Measurements from ENCODE around the gene FICD. TPM values are rescaled to one million over a fixed set of nuclear protein-coding genes. Genes with fewer than 3 reads are reported as not detected.

FICD gene
- total and polyA plus RNA-seq, 10 donors, result 1.1 to 12.7 (median 7.7) TPM

DNA sequence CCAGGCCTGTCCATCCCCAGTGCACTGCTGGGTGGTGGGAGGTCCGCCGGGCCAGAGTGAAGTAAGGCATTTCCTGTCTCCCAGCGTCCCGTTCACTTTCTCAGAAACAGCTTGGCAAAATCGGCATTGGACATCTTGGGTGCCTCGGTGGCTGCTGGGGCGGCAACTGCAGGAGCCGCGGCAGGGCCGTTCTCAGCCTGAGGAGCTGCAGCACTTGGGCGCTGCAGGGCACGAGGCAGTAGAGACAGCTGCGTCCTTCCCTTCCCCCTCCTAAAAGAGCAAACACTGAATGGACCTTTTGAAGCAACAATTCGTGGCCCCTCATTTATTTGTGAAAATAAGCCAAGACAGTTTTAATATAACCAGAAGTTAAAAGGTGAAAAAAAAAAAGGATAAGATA, 8.3 kb downstream of the FICD start:
- Histone ChIP-seq H3K4me1 (no peaks in the 10 kb centered on the region), H3K9me3 (no peaks in the 10 kb centered on the region), H3K4me3 (no peak overlapping the region), H3K27me3 (replicated peaks in 1 of 7) (no peaks in the 10 kb centered on the region), H3K27ac (no peak overlapping the region), H3K36me3 (peaks cover 6 to 100% (median 98%) of the 10 kb centered on the region in 6 donors)
- intact Hi-C loops (cut with DNase I; ENCODE audit: low total_unique reads), result no loop called here
- 88 to 93% (median 90%) methylated on average over 14 of the region's 14 CpGs for WGBS, 5 donors
- TF ChIP-seq, protein P1, sequence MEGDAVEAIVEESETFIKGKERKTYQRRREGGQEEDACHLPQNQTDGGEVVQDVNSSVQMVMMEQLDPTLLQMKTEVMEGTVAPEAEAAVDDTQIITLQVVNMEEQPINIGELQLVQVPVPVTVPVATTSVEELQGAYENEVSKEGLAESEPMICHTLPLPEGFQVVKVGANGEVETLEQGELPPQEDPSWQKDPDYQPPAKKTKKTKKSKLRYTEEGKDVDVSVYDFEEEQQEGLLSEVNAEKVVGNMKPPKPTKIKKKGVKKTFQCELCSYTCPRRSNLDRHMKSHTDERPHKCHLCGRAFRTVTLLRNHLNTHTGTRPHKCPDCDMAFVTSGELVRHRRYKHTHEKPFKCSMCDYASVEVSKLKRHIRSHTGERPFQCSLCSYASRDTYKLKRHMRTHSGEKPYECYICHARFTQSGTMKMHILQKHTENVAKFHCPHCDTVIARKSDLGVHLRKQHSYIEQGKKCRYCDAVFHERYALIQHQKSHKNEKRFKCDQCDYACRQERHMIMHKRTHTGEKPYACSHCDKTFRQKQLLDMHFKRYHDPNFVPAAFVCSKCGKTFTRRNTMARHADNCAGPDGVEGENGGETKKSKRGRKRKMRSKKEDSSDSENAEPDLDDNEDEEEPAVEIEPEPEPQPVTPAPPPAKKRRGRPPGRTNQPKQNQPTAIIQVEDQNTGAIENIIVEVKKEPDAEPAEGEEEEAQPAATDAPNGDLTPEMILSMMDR (IDR thresholded peaks at IDR 0.05 in 8 of 11, conservative IDR thresholded peaks at IDR 0.05 in 3 of 11), result no peak
- TF ChIP-seq POLR2A (IDR thresholded peaks at IDR 0.05), result no peak
- TF ChIP-seq POLR2AphosphoS5 (IDR thresholded peaks at IDR 0.05), result peak in 1 of 3 donors; percentile 43
- no peak for DNase-seq

DNA sequence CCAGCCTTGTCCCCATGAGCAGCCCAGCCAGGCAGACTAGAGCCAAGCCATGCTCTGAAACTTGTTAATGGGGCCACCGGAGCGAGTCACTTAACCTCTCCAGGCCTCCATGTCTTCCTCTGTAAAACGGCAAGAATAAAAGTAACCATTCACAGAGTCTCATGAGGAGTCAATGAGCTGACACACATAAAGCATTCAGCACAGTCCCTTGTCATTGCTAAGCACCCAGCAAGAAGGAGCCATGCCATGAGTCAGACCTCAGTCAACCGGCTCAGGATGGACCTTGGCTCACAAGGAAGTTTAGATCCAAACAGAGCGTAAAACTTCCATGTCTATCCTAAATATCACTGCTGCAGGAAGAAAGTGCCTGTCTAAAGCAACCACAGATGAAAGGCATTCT, 10.6 kb downstream of the FICD start:
- no peak for TF ChIP-seq POLR2AphosphoS5 (IDR thresholded peaks at IDR 0.05)
- no peak for TF ChIP-seq POLR2A (IDR thresholded peaks at IDR 0.05)
- TF ChIP-seq, protein P1 (IDR thresholded peaks at IDR 0.05 in 8 of 11, conservative IDR thresholded peaks at IDR 0.05 in 3 of 11), result no peak
- Histone ChIP-seq H3K27ac (no peak overlapping the region), H3K4me3 (no peak overlapping the region), H3K4me1 (no peaks in the 10 kb centered on the region), H3K36me3 (peaks cover 6 to 100% (median 98%) of the 10 kb centered on the region in 6 donors), H3K9me3 (no peaks in the 10 kb centered on the region), H3K27me3 (replicated peaks in 1 of 7) (no peaks in the 10 kb centered on the region)
- no peak for DNase-seq
- intact Hi-C loops (cut with DNase I; ENCODE audit: low total_unique reads), result no loop called here
- WGBS, 5 donors, result 92 to 97% (median 94%) methylated on average over 5 of the region's 5 CpGs

DNA sequence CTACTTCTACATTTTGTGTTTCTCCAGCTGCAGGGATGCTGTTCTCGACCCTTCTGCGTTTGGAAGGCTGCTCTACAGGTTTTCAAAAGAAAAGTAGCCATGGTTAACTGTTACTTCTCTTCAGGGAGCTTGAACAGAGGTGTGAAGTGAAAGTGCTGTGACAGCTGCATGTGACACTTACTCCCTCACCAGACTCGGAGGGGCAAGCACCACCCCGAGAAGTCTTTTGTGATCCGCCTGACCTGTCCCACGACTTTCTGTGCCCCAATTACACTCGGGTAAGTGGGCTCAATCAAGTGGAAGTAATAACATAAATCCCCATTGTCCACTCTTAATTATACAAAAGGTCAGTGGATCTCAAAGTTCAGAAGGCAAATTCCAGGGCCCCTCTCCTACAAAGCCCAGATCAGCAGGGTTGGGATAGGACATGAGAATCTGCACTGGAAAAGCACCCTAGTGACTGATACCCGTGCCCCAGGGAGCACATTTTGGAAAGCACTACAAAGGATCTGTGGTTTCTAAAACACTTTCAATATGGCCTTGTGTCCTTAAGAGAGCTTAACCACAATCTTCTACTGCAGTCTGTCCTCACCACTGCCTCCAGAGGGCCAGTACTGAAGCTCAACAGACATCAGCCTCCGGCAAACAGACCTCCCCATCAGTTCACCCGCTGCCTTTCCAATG, 11.5 kb downstream of the FICD start:
- Histone ChIP-seq H3K9me3 (no peaks in the 10 kb centered on the region), H3K4me1 (no peaks in the 10 kb centered on the region), H3K36me3 (peaks cover 6 to 100% (median 98%) of the 10 kb centered on the region in 6 donors), H3K27me3 (replicated peaks in 1 of 7) (no peaks in the 10 kb centered on the region), H3K27ac (no peak overlapping the region), H3K4me3 (no peak overlapping the region)
- no peak for DNase-seq
- TF ChIP-seq, protein P1 (IDR thresholded peaks at IDR 0.05 in 8 of 11, conservative IDR thresholded peaks at IDR 0.05 in 3 of 11), result no peak
- TF ChIP-seq POLR2AphosphoS5 (IDR thresholded peaks at IDR 0.05) (no peak), POLR2A (IDR thresholded peaks at IDR 0.05) (no peak)
- WGBS, 5 donors, result 78 to 86% (median 82%) methylated on average over 10 of the region's 10 CpGs
- intact Hi-C loops (cut with DNase I; ENCODE audit: low total_unique reads), result no loop called here

DNA sequence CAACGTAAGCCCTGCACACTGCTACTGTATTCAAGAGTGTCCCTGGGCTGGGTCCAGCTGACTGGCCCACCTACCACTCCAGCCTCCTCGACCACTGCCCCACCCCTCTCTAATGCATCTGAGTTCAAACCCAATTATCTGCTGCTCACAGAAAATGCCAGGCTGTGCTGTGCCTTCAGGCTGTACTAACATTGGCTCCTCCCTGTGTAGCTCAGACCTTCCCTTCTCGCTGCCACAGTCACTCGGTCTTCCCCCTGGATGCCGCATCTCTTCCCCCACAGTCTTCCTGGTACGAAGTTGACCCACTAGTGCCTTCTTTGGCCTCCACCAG, 12.1 kb downstream of the FICD start:
- intact Hi-C loops (cut with DNase I; ENCODE audit: low total_unique reads), result no loop called here
- no peak overlapping the region for H3K4me3 ChIP-seq
- peaks cover 7 to 100% (median 98%) of the 10 kb centered on the region in 6 donors for H3K36me3 ChIP-seq
- TF ChIP-seq, protein P1 (IDR thresholded peaks at IDR 0.05 in 8 of 11, conservative IDR thresholded peaks at IDR 0.05 in 3 of 11), result no peak
- TF ChIP-seq POLR2A (IDR thresholded peaks at IDR 0.05), result no peak
- TF ChIP-seq POLR2AphosphoS5 (IDR thresholded peaks at IDR 0.05), result no peak
- no peaks in the 10 kb centered on the region for H3K9me3 ChIP-seq
- H3K27me3 ChIP-seq (replicated peaks in 1 of 7), result no peaks in the 10 kb centered on the region
- H3K4me1 ChIP-seq, result no peaks in the 10 kb centered on the region
- no peak for DNase-seq
- WGBS, 5 donors, result 89 to 96% (median 95%) methylated on average over 6 of the region's 6 CpGs
- no peak overlapping the region for H3K27ac ChIP-seq
